K562 (cell line): ENCODE data around the gene ORAI1. TPM values are rescaled to one million over a fixed set of nuclear protein-coding genes. Genes with fewer than 3 reads are reported as not detected.

Experiments
- BRD4 ChIP-seq: fragments of 200-600 bp; sonication (generic); IDR thresholded peaks from 2 replicates; pipeline ENCODE4 v1.6.1; 2017; ENCODE audit warnings: inconsistent platforms
- DDX20 ChIP-seq: fragments of 450-650 bp; IDR thresholded peaks from 2 replicates; pipeline ENCODE4 v1.6.1; 2016; ENCODE audit warnings: missing genetic modification characterization, low read depth, mild to moderate bottlenecking, missing compliant biosample characterization, moderate library complexity
- ELF4 ChIP-seq: fragments of 450-650 bp; formaldehyde crosslinking; IDR thresholded peaks from 2 replicates; pipeline ENCODE4 v1.4.0; 2022; ENCODE audit warnings: missing genetic modification characterization
- FOS ChIP-seq: IDR thresholded peaks from 3 replicates; pipeline ENCODE4 v1.6.1; 2011; ENCODE audit not compliant: insufficient read length; ENCODE audit errors: extremely low read depth
- FOXA1 ChIP-seq: fragments of 450-650 bp; IDR thresholded peaks from 2 replicates; pipeline ENCODE4 v1.6.1; 2016; ENCODE audit warnings: mild to moderate bottlenecking, borderline replicate concordance
- GTF2F1 ChIP-seq: IDR thresholded peaks from 2 replicates; pipeline ENCODE4 v1.6.1; 2011; ENCODE audit warnings: low read depth, low read length, improper control_type of control experiment
- IFI16 ChIP-seq: fragments of 250-450 bp; sonication (Bioruptor Pico); IDR thresholded peaks from 2 replicates; pipeline ENCODE4 v2.1.2; 2022; ENCODE audit warnings: mild to moderate bottlenecking, inconsistent platforms
- ILF3 ChIP-seq: fragments of 450-650 bp; IDR thresholded peaks from 2 replicates; pipeline ENCODE4 v1.6.1; 2018; ENCODE audit warnings: antibody characterized with exemption, mild to moderate bottlenecking, moderate library complexity, borderline replicate concordance
- NFXL1 ChIP-seq: fragments of 450-650 bp; formaldehyde crosslinking; IDR thresholded peaks from 2 replicates; pipeline ENCODE4 v1.4.0; 2021; ENCODE audit warnings: mild to moderate bottlenecking
- NR3C1 ChIP-seq: sonication (generic); formaldehyde crosslinking; IDR thresholded peaks from 2 replicates; pipeline ENCODE4 v1.8.1; 2022; ENCODE audit warnings: missing genetic modification reagents
- NRF1 ChIP-seq, 2 experiments: fragments of 450-650 bp; IDR thresholded peaks in 1 of 2; conservative IDR thresholded peaks in 1 of 2; 2 replicates each; pipeline ENCODE4 v1.6.1; 2014; ENCODE audit warnings: mild to moderate bottlenecking in 2 of 2
- PHB ChIP-seq: fragments of 250-450 bp; sonication (Bioruptor Pico); IDR thresholded peaks from 2 replicates; pipeline ENCODE4 v1.5.0; 2021
- RB1 ChIP-seq: fragments of 450-650 bp; IDR thresholded peaks from 2 replicates; pipeline ENCODE4 v1.6.1; 2017; ENCODE audit warnings: low read depth, mild to moderate bottlenecking
- XRCC4 ChIP-seq: IDR thresholded peaks from one replicate; pipeline ENCODE4 v1.6.1; 2011; ENCODE audit not compliant: insufficient read depth, insufficient read length; ENCODE audit errors: extremely low read depth
- ZFX ChIP-seq: sonication (generic); formaldehyde crosslinking; IDR thresholded peaks from 2 replicates; pipeline ENCODE4 v1.8.0; 2022; ENCODE audit warnings: mild to moderate bottlenecking, missing genetic modification reagents, moderate library complexity
- ZNF124 ChIP-seq: sonication (generic); formaldehyde crosslinking; IDR thresholded peaks from 2 replicates; pipeline ENCODE4 v1.8.1; 2022; ENCODE audit warnings: missing genetic modification reagents
- ZNF134 ChIP-seq: fragments of 250-450 bp; sonication (Bioruptor Pico); conservative IDR thresholded peaks from 2 replicates; pipeline ENCODE4 v1.4.0; 2020
- ZNF184 ChIP-seq: sonication (generic); formaldehyde crosslinking; IDR thresholded peaks from 2 replicates; pipeline ENCODE4 v1.5.0; 2020; ENCODE audit warnings: missing genetic modification reagents
- ZNF197 ChIP-seq: fragments of 200-800 bp; sonication (Bioruptor generic); IDR thresholded peaks from 2 replicates; pipeline ENCODE4 v1.6.1; 2016; ENCODE audit warnings: low read depth, missing genetic modification characterization, missing compliant biosample characterization
- ZNF316 ChIP-seq: fragments of 450-650 bp; IDR thresholded peaks from 2 replicates; pipeline ENCODE4 v1.6.1; 2016
- ZNF445 ChIP-seq: fragments of 250-450 bp; sonication (Bioruptor Pico); IDR thresholded peaks from 2 replicates; pipeline ENCODE4 v1.4.0; 2020; ENCODE audit warnings: low read depth, mild to moderate bottlenecking, moderate library complexity
- ZNF699 ChIP-seq: fragments of 250-450 bp; sonication (Bioruptor Pico); IDR thresholded peaks from 2 replicates; pipeline ENCODE4 v1.8.0; 2021; ENCODE audit warnings: mild to moderate bottlenecking, moderate library complexity; ENCODE audit not compliant: insufficient replicate concordance
- ZNF780A ChIP-seq: fragments of 250-450 bp; sonication (Bioruptor Pico); IDR thresholded peaks from 2 replicates; pipeline ENCODE4 v1.5.0; 2021; ENCODE audit warnings: mild to moderate bottlenecking
- polyA plus RNA-seq, 8 experiments: library from polyadenylated mRNA; depleted of rRNA in 4 of 8; stranded (reverse) in 5 of 8; unstranded in 3 of 8; fragments of >200 nt; fragmentation: Nextera tagmentation in 2 of 8; fragmentation: Illumina TruSeq in 1 of 8; extraction: Ambion mirVana in 2 of 8; extraction: Trizol in 1 of 8; gene quantifications; 2 replicates each; pipeline versions ENCODE4 v1.2.1 to v1.2.3, GENCODE V29; 2011 to 2014; ENCODE audit warnings: inconsistent platforms in 1 of 8, missing spikeins in 1 of 8
- total RNA-seq, 7 experiments: library from RNA; depleted of rRNA in 6 of 7; stranded (reverse); fragments of >200 nt in 6 of 7; fragmentation: Illumina TruSeq in 2 of 7; extraction: Trizol in 2 of 7; gene quantifications; 2 replicates each; pipeline versions ENCODE4 v1.2.1 to v1.2.3, GENCODE V29; 2011 to 2021; ENCODE audit warnings: low replicate concordance in 1 of 7
- TF ChIP-seq, protein P1 (sequence below): fragments of 450-650 bp; IDR thresholded peaks from 2 replicates; pipeline ENCODE4 v1.6.1; 2016; ENCODE audit warnings: mild to moderate bottlenecking
- TF ChIP-seq, protein P2 (sequence below): sonication (generic); IDR thresholded peaks from 2 replicates; pipeline ENCODE4 v1.6.1; 2016

The ORAI1 gene
- total and polyA plus RNA-seq, 9 of the 15 experiments (the other 6 are each of a cell fraction or from before 2014, with no cell fraction given), result 2.6 to 23.8 (median 9.3) TPM

GRCh38 chr12:121626087-121626852, at the start of gene ORAI1 (continued):
- TF ChIP-seq, protein P1, sequence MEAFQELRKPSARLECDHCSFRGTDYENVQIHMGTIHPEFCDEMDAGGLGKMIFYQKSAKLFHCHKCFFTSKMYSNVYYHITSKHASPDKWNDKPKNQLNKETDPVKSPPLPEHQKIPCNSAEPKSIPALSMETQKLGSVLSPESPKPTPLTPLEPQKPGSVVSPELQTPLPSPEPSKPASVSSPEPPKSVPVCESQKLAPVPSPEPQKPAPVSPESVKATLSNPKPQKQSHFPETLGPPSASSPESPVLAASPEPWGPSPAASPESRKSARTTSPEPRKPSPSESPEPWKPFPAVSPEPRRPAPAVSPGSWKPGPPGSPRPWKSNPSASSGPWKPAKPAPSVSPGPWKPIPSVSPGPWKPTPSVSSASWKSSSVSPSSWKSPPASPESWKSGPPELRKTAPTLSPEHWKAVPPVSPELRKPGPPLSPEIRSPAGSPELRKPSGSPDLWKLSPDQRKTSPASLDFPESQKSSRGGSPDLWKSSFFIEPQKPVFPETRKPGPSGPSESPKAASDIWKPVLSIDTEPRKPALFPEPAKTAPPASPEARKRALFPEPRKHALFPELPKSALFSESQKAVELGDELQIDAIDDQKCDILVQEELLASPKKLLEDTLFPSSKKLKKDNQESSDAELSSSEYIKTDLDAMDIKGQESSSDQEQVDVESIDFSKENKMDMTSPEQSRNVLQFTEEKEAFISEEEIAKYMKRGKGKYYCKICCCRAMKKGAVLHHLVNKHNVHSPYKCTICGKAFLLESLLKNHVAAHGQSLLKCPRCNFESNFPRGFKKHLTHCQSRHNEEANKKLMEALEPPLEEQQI, result no peak
- TF ChIP-seq RB1, result peak; percentile 87
- no peak for TF ChIP-seq IFI16 (CRISPR knock-in tag)
- TF ChIP-seq BRD4, result no peak
- TF ChIP-seq ZNF184 (CRISPR knock-in tag), result no peak
- TF ChIP-seq ILF3, result no peak
- no peak for TF ChIP-seq ZNF780A
- TF ChIP-seq NR3C1 (CRISPR knock-in tag), result no peak
- no peak for TF ChIP-seq ZNF197 (CRISPR knock-in tag)
- no peak for TF ChIP-seq PHB (CRISPR knock-in tag)
- no peak for TF ChIP-seq ZNF124 (CRISPR knock-in tag)
- TF ChIP-seq ZNF445 (CRISPR knock-in tag), result no peak
- peak; percentile 25; the same call in 1 of the 2 replicates for TF ChIP-seq ZFX (CRISPR knock-in tag)
- TF ChIP-seq XRCC4, result no peak
- TF ChIP-seq, protein P2, sequence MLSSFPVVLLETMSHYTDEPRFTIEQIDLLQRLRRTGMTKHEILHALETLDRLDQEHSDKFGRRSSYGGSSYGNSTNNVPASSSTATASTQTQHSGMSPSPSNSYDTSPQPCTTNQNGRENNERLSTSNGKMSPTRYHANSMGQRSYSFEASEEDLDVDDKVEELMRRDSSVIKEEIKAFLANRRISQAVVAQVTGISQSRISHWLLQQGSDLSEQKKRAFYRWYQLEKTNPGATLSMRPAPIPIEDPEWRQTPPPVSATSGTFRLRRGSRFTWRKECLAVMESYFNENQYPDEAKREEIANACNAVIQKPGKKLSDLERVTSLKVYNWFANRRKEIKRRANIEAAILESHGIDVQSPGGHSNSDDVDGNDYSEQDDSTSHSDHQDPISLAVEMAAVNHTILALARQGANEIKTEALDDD, result no peak
- no peak for TF ChIP-seq ELF4
- TF ChIP-seq ZNF134, result 0 out of 2 replicates have a peak, but pooled peaks have one; percentile 13
- TF ChIP-seq GTF2F1, result peak; percentile 82; the same call in 1 of the 2 replicates
- no peak for TF ChIP-seq NFXL1 (CRISPR knock-in tag)
- TF ChIP-seq ZNF316, result no peak
- no peak for TF ChIP-seq DDX20 (tag)
- no peak for TF ChIP-seq FOS
- TF ChIP-seq FOXA1, result no peak
- no peak for TF ChIP-seq ZNF699
- TF ChIP-seq NRF1 (conservative IDR thresholded peaks at IDR 0.05 in 1 of 2, IDR thresholded peaks at IDR 0.05 in 1 of 2), result peak; percentile 86 to 87
